Stimulated activated CD8-positive, alpha-beta memory T cell treated with anti-CD3 and anti-CD28 coated beads, Interleukin-7, amount 100 ng/mL, for 1 hour (primary cell): ENCODE data around the gene DNPH1.
A peak's percentile ranks its signal among the peaks of the same experiment; 100 is the strongest.

Experiments
- DNase-seq, 2 donors: peaks; one replicate each; pipeline ENCODE4 v3.0.0-alpha.2; 2020; ENCODE audit warnings: low read depth in 2 of 2

DNPH1 gene, protein sequence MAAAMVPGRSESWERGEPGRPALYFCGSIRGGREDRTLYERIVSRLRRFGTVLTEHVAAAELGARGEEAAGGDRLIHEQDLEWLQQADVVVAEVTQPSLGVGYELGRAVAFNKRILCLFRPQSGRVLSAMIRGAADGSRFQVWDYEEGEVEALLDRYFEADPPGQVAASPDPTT

DNA sequence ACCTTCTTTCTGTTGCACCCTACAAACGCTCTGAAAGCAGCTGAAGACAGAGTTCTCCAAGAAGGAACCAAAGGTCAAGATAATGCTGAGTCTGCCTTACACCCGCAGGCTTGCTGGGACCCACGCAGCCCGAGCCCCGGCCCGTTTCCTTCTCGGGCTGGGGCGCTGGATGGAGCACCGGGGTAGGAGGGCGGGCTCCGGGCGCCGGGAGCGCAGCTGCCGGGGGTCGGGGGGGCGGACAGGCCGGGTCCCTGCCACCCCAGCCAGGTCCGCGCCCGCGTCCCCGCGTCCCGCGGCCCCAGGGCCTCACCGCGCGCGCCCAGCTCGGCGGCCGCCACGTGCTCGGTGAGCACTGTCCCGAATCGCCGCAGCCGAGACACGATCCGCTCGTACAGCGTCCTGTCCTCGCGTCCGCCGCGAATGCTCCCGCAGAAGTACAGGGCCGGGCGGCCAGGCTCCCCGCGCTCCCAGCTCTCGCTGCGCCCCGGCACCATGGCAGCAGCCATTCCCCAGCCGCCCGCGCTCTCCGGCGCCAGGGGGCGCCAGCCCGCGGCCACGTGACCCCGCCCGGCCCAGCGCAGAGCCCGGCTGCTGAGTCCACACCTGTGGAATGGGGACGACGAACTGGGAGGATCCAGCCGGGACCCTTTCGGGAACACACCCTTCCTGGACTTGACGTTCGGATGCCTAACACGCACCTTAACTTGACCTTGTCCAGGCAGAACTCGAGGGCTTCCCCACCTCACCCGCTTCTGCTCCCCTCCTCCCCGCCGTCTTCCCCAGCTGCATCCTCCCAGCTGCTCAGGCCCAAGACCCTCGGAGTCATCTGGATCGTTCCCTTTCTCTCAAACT, at the start of gene DNPH1:
TSS of gene DNPH1 (minus strand) at position 531 of the 852 bp plus-strand sequence. CDS start at position 506, 25 bp downstream.
- DNase-seq: peak; percentile 56 to 62

GRCh38 chr6:43278524-43279078, 49.3 kb upstream of the DNPH1 start:
- no peak for DNase-seq

GRCh38 chr6:43277643-43278523, 48.6 kb upstream of the DNPH1 start:
- DNase-seq: no peak

GRCh38 chr6:43277306-43277642, 48.0 kb upstream of the DNPH1 start:
- no peak for DNase-seq

DNA sequence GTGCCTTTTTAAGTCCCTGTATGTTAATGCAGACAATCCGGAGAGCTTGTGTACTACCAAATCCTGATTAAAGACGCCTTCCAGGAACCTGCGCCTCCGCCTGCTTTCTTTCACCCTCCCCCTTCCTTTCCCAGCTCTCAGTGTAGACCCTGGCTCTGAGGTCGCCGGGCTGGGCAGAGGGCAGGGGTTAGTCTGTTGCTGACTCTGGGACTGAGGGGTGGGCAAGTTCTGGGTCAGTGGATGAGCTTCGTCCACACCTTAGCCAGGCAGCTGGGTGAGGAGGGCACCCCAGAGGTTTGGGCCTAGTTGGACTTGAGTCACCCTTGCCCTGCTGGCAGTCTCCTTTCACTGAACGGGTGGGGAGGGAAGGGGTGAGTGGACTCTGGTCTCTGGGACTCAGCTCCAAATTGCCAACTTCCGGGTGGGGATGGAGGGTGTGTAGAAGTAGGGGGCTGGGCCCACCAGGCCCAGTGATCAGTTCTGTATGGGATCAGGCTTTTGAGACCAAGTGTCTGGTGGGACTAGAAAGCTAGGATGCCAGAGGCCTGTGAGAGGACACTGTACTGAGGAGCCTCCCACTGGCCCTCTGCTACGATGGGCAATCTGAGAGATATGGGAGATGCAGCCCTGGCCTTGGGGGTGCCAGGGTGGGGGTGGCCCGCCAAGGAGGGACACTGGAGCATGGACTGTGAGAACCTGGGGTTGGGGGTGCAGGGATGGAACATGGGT, 47.5 kb upstream of the DNPH1 start:
- DNase-seq: no peak

DNA sequence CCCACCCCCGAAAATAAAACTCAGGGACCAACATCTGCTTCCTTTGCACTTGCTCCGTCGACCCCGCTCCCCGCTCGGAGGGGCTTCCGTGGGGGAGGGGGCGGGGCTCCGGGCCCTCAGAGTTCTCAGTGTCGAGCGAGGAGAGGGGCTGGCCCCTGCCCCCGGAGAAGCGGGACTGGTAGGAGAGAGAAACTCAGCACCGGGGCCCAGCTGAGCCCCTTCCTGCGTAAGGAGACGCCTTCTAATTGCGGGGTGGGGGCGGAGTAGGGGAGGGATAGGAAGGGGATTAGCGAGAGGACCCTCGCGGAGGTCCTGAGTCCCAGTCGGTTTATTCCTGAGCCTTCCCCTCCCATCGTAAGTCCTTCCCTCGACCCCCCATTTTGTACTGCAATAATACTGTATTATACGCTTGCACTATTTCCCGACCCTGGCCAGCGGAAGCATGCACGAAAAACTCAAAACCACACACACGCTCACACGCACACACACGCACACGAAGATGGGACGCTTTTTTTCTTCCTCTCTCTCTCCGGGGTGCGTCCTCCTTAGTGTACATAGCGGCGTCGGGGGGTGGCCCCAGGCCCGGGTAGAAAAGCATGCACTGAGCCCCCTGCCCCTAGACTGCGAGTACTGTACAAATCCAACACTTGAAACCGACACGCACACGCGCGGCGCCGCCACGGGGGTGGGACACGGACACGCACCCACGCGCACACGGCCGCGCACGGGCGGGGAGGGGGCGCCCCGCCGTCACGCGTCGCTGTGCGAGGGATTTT, 46.7 kb upstream of the DNPH1 start:
- DNase-seq: no peak

DNA sequence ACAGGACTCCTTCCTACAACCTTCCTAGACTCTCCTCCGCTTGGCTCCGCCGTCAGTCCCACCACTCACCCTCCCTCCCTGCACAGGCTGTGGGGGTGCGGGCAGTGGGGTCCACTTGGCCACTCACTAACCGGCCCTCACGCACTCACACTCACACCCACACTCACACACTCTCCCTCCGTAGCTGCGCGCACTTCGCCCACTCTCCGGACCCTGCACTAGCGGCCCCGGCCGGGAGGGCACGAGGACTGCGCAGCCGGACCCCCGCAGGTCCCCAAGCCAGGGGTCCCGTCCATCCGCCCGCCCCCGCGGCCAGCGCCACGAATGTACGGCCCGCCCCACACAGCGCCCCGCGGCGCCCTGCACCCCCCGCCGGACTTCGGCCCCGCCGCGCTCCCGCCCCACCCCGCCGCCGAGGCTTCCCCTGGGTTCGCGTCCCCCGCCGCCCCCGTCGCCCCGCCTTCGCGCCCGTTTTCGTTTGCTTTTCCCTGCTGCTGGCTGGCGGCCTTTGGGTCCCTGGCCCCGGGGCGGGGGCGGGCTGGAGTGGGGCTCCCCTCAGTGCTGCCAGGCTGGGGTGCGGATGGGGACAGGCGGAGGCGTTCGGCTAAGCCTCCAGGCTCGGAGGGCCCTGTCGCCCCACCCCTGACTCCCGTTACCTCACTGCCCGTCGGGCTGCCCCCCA, 45.8 kb upstream of the DNPH1 start:
- no peak for DNase-seq

- DNase-seq: no peak
These were observed 45.0 kb upstream of the DNPH1 start for GRCh38 chr6:43274127-43274915.

DNA sequence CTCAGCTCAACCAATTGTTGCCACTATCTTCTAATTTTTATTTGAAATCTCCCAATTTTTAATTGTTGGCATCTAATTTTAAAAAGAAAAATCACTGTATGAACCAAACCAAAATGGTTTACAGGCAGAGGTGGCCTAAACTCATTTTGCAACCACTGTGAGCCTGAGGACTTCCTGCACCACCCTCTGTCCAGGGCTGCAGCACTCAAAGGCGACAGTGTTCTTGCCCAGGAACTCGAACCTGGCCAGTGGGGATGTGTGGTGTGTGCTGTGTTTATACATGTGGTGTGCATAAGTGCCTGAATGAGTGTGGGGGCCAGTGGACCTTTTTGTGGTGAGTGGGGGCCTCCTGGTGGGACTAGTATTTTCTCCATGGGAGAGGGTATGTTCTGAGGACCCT, 44.4 kb upstream of the DNPH1 start:
- DNase-seq: no peak

DNA sequence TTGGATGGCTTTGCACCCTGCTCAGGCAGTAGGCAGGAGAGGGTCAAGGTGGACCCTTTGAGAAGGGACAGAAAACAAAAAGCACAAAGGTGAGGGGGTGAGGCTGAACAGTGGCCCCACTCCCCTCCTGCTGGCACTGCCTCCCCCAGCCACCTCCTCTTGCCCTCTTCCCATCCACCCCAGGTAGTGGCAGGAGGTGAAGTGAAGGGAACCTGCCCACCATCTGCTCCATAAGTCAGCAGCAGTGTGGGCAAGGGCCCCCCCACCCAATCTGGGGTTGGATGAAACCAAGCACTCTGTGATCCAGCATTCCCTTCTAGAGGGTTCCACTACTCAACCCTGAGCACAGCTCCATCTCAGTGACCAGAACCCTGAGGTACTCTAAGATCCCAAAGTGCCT, 42.7 kb upstream of the DNPH1 start:
- no peak for DNase-seq

- DNase-seq: no peak
These were observed 42.0 kb upstream of the DNPH1 start for GRCh38 chr6:43271103-43271815.

GRCh38 chr6:43269273-43270007, 40.2 kb upstream of the DNPH1 start:
- no peak for DNase-seq

DNA sequence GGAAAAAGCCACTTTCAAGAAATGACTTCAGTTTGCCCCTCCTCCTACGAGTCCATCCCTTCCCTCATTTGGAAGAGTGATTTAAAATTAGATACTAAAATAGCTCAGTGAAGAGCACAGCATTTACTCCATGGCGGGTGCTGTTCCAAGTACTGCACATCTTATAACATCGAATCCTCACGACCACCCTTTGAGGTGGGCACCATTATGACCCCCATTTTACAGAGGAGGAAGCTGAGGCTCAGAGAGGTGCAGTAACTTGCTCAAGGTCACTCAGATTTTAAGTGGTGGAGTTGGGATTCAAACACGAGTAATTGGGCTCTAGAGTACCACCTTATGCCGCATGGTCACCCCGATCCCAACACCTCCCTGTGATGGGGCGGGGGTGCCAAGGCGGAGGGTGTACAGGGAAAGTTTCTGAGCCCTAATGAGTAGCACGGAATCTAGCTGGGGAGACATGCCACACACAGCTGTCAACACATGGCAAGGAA, 39.5 kb upstream of the DNPH1 start:
- no peak for DNase-seq

DNA sequence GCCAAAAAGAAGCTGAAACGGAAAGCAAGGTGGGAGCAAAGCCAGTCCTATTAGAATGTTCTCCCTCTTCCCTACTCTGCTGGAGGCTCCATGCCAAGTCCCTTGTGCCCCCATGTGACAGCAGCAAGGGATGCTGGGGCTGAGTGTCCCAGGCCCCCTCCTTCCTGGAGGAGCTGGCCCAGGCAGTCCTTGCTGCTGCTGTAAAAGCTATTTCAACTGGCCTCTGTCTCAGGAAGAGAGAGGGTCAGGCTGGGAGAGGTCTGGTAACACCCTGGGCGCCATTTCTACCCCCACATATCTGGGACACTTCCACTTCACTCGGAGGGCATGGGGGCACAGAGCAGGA, 39.0 kb upstream of the DNPH1 start:
- no peak for DNase-seq

GRCh38 chr6:43267619-43268354, 38.5 kb upstream of the DNPH1 start:
- DNase-seq: no peak

- DNase-seq: no peak
These were observed 36.3 kb upstream of the DNPH1 start for GRCh38 chr6:43265564-43265963.

- DNase-seq: no peak
These were observed 35.4 kb upstream of the DNPH1 start for GRCh38 chr6:43264599-43265145.
